NCI-H1694 (cell line): ENCODE results near the gene FOLR3.
"Not testable (repeated sequence)": the region's sequence is repeated elsewhere in the genome, so short reads cannot be mapped to it uniquely, and the experiment has no call there.

Source experiments
- DNase-seq: peaks from one replicate; lab custom pipeline; 2025; lab: John Stamatoyannopoulos, UW

The FOLR3 gene

DNA sequence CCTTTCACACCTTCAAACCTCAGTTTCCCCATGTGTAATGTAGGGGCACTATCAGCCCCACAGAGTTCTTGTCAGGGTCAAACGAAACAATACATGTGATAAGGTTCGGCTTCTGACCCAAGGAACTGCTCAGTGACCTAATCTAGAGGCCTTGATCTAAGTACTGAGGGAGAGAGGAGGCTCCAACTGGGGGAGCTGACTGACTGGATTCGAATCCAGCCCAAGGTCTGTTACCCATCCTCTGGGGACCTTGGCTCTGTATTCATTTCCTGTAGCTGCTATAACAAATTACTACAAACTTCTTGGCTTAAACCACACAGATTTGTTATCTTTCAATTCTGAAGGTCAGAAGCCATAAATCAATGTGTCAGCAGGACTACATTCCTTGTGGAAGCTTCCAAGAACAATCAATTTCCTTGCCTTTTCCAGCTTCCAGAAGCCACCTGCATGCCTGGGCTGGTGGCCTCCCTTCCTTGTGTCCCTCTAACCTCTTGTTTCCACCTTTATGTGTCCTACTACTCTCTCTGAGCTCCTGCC lies 12.3 kb upstream of the FOLR3 start:
- DNase-seq, result no peak

DNA sequence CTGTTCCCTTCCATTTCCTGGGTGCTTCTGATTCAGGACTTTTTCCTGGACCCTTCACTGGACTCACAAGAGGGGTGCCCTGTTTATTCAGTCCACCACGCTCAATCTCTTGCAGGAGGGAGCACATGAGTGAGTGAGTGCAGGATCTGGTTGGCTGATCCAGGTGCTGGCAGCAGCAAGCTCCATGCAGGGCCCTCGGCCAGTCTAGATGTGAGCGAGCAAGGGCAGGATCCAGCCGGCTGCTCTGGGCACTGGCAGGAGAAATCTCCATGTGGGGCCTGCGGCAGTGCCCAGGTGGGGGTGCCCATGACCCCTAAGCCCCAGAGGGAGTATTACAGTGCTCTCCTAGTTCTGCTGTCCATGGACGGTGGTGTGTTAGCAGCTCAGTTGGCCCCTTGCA lies 11.5 kb upstream of the FOLR3 start:
- DNase-seq, result no peak

DNA sequence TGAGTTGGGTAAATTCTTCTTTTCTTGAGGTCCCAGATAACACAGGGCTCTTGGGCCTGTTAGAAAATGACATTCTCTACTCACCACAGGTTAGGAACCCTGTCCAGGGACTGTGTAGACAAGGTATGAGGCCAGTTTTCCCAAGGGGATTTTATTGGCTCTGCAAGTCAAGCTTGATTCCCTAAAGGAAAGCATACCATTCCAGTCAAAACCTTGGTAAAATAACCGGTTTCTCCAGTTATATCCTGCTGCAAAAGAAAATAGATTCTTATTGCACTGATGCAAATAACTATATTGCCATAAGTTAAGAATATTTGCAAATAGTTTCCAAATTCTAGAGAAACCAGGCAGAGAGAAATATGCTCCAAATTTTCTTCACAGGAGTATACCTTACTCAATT lies 9.6 kb upstream of the FOLR3 start:
- no peak for DNase-seq

DNA sequence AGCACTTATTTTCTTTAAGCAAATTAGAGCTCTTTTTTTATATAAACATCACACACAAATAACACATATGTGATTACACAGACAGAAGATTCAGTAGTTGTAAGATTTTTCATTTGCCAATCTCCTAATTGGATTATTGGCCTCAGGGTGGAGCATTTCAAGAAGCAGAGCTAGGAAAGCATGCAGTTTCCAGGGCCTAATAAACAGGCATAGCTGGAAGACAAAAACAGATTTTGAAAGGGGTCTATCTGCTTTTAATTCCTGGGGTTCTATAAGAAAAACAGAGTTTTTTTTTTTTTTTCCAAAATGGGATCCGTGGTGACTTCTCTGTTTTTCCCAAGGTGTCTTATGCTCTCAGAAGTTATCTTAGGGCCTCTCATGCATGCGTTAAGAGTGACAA lies 7.6 kb upstream of the FOLR3 start:
- no peak for DNase-seq

DNA sequence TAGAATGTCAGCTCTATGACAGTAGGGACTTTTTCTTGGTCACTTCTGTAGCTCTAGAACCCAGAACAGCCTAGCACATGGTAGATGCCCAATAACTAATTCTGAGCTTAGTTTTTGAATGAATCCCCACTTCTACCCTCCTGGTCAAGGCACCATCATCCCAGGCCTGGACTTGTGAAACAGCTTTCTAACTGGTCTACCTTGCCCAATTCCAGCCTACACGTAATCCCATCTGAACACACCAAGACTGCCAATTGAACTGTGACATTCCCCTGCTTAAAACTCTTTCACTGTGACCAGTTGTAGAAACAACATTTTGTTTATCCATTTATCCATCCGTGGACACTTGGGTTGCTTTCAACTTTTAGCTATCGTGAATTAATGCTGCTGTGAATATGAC lies 6.1 kb upstream of the FOLR3 start:
- DNase-seq, result no peak

DNA sequence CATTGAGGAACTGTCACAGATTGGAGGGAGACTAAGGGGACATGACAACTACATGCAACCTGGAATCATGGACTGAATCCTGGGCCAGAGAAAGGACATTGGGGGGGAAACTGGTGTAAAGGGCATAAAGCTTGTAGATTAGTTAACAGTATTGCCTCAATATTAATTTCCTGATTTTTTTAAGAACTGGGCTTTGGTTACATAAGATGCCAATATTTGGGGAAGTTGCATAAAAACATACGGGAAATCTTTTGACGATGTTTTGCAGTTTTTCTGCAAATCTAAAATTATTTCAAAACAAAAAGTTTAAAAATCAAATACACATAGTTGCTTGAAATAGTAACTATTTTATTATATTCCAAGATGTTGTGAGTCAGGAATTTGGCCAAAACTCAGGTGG lies 2.9 kb upstream of the FOLR3 start:
- no peak for DNase-seq

DNA sequence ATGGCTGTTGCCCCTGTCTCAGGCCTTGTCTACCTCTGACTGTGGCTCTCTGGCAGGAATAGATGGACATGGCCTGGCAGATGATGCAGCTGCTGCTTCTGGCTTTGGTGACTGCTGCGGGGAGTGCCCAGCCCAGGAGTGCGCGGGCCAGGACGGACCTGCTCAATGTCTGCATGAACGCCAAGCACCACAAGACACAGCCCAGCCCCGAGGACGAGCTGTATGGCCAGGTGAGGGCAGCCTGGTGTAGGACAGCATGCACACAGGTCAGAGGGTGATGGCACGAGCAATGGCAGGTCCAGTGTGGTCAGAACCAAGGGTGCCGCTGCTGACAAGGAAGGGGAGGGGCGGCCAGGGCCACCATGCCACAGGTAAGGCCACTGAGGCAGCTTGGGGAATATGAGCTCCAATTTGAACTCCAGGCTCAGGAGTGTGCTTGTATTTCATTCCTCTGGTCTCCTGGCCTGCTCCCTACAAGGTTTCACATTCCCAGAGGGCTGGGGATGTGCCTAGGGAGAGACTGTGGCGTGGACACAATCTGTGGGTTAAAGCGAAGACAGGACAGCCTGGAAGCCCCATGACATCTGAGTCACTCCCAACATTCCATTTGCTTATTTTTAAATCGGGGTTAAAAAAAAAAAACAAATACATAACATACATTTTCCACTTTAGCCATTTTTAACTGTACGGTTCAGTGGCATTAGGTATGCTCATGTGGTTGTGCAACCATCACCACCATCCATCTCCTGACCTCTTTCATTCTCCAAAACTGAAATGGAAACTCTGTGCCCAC lies 562 bp downstream of the FOLR3 start:
- no peak for DNase-seq

DNA sequence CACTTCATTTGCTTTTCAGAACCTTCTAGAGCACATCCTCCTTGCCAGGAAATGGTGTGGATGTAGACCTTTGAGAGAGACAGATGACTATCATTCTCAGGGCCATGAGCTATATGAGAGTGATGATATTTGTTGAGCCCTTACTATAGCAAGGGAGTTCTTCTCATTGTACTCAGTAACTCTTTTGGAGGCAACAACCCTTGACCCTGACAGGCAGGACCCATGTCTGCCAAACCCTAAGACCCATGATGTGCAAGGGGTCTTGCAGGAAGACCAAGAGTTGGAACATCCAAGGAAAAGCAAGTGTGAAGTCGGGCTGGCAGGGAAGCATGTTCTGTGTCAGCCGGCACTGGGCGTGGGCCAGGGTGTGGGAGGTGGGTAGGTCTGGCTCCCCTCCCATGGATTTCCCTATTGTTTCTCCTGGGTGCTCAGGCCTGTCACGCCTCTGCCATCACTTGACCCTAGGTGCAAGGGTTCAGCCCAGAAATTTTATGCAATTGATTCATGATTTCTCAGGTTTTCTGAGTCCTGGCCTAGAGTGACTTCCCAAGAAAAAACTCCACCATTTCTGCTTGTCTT lies 1.2 kb downstream of the FOLR3 start:
- no peak for DNase-seq

DNA sequence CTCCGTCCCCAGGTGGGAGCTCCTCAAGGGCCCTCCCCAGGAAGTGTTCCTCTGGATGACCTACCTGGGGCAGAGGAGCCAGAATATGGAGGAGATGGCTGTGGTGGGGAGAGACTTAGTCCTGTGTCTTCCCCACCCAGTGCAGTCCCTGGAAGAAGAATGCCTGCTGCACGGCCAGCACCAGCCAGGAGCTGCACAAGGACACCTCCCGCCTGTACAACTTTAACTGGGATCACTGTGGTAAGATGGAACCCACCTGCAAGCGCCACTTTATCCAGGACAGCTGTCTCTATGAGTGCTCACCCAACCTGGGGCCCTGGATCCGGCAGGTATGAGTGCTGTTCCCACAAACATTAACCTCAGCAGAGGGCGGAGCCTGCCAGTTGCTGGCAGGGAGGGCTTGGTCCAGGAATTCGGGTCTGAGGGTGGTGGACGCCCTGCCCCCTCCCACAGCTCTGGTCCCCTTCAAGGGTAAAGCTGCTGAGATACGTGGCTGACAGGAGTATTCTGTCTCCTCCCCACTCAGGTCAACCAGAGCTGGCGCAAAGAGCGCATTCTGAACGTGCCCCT lies 3.4 kb downstream of the FOLR3 start:
- DNase-seq, result no peak

DNA sequence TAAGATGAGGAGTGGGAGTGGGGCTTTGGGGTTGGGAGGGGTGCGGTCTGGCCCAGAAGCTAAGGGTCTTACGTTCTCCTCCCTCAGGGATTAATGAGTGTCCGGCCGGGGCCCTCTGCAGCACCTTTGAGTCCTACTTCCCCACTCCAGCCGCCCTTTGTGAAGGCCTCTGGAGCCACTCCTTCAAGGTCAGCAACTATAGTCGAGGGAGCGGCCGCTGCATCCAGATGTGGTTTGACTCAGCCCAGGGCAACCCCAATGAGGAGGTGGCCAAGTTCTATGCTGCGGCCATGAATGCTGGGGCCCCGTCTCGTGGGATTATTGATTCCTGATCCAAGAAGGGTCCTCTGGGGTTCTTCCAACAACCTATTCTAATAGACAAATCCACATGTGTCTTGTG lies 4.0 kb downstream of the FOLR3 start:
- no peak for DNase-seq

DNA sequence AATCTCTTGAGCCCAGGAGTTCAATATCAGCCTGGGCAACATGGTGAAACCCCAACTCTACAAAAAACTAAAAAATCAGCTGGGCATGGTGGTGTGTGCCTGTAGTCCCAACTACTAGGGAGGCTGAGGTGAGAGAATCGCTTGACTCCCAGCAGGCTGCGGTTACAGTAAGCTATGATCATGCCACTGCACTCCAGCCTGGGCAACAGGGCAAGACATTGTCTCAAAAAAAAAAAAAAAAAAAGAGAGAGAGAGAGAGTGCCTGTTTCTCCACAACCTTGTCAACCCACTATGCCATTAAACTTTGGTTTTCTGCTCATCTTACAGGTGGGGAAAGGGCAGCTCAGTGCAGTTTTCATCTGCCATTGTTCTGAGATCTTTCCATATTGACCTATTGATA lies 5.1 kb downstream of the FOLR3 start:
- DNase-seq, result no peak

DNA sequence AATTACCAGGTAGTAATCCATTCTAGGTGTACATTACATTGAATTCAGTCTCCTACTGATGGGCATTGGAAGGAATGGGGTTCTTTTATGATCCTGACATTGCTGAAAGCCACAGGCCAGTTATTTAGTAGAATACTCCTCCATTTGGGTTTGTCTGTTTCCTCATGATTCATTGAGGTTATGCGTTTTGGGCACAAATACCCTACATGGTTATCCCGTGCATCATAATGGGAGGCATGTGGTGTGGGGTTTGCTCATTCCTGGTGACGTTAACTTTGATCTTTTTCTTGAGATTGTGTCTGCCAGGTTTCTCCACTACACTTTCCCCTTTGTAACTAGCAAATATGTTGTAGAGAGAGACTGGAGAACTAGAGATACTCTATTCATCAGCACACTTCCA lies 5.5 kb downstream of the FOLR3 start:
- no peak for DNase-seq

DNA sequence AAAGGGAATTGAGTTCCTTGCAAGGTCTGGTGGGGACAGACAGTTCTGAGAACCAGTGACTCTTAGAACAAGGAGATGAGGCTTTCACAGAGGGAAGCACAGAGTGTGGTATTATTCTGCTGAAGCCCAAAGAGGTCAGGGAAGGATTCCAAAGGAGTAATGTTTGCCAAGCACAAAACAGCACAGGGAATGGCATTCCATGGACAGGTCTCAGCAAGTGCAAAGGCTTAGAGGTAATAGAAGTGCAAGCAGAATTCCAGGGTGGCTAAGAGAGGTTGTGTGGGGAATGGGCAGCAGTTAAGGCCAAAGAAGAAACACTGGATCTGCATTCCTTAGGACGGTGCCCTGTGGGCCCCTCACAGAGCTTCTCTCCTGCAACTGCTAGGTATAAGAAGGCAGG lies 6.6 kb downstream of the FOLR3 start:
- DNase-seq, result not testable (repeated sequence)

DNA sequence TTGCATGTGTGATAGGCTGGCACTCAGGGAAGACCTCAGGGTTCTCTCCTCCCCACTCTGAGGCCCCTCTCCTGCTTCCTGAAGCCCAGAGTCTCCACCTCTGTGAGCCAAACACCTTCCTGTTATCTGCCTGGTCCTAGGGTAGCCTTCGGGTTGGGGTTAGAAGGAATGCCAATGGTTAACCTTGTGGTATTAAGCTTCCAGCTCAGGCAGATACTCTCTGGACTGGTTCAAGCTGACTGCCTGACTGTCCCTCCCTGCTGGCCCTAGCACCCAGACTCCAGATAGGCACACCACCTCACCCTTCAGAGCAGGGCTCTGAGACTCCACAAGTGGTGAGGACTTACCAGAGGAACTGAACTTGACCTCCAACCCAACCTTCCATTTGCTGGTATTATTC lies 7.0 kb downstream of the FOLR3 start:
- not testable (repeated sequence) for DNase-seq

DNA sequence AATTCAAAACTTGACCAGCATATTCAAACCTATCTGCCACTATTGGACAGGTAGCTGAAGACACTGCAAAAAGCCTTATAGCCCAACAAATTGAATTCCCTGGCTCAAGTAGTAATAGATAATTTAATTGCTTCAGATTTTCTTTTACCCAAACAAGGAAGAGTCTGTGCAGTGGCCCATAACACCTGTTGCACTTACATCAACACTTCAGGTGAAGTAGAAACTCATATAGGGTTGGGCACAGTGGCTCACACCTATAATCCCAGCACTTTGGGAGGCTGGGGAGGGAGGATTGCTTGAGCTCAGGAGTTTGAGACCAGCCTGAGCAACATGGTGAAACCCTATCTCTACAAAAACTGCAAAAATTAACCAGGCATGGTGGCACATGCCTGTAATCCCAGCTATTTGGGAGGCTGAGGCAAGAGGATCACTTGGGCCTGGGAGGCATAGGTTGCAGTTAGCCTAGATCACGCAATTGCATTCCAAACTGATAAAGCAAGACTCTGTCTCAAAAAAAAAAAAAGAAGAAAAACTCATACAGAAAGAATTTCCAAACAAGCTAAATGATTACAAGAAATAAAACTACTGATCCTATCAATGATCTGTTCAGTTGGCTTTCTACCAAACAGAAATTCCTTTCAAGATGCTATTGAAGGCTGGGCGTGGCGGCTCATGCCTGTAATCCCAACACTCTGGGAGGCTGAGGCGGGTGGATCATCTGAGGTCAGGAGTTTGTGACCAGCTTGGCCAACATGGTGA lies 9.5 kb downstream of the FOLR3 start:
- DNase-seq, result no peak

DNA sequence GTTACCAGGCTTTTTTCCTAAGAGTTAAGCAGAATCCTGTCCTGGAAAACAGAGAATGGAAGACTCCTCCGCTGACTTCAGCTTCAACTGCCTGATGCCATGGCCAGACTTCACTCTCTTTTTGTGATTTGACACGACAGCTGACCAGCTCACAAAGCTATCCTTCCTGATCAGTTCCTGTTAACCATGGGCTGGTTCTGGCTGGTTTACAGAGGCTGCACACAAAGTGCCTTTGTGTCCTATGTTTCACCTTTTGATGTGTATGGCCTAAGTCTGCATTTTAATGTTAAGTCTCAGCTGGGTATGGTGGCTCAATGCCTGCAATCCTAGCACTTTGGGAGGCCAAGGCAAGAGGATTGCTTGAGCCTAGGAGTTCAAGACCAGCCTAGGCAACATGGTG lies 11.1 kb downstream of the FOLR3 start:
- DNase-seq, result no peak

DNA sequence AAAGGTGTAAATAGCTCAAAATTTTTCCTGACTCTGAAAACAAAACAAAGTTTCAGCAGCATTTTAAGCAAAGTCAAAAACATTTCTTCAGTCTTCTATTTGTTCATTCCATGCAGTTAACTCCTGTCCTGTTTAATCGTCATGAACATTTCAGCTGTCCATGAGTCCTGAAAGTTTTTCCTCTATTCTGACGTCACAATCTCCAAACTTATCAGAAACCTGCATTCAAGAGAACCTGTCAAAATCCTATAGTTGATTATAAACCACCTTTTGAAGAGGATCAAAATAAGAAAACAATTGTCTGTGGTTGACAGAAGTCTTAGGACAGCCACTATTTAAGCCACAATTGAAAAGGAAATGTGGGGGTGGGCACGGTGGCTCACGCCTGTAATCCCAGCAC lies 15.4 kb downstream of the FOLR3 start:
- no peak for DNase-seq

DNA sequence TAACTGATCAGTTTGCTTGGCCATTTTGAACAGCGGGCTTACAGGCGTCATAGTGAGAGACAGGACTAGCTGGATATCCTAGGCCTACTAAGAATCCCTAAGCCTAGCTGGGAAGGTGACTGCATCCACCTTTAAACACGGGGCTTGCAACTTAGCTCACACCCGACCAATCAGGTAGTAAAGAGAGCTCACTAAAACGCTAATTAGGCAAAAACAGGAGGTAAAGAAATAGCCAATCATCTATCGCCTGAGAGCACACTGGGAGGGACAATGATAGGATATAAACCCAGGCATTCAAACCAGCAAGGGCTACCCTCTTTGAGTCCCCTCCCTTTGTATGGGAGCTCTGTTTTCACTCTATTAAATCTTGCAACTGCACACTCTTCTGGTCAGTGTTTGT lies 18.3 kb downstream of the FOLR3 start:
- DNase-seq, result not testable (repeated sequence)

DNA sequence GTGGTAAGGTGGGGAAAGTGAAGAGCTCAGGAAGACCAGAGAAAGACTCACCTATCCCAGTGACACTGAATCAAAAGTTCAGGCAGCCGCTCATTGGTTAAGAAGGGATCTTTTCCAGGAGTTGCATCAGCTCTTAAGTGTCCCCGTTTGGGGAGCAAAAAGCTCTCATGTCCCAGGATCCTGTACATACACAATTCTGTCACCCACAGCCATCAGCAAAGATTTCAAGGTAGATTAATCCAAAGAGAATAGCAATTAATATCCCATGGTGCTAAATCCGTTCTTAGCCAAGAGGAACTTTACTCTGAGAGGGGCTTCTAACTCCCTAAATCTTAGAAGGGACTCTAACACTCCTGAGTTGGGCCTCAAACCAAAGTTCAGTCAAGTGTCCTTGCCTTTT lies 19.3 kb downstream of the FOLR3 start:
- DNase-seq, result no peak

DNA sequence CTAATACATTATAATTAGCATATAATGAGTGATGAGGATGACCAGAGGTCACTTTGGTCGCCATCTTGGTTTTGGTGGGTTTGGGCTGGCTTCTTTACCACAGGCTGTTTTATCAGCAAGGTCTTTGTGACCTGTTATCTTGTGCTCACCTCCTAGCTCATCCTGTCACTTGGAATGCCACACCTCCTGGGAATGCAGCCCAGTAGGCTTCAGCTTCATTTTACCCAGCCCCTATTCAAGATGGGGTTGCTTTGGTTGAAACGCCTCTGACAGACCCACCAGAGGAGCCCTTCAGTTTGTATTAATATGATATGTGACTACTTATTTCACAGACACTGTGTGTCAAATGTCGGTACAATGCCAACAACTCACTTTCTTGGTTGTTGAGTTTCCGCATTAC lies 20.2 kb downstream of the FOLR3 start:
- no peak for DNase-seq

DNA sequence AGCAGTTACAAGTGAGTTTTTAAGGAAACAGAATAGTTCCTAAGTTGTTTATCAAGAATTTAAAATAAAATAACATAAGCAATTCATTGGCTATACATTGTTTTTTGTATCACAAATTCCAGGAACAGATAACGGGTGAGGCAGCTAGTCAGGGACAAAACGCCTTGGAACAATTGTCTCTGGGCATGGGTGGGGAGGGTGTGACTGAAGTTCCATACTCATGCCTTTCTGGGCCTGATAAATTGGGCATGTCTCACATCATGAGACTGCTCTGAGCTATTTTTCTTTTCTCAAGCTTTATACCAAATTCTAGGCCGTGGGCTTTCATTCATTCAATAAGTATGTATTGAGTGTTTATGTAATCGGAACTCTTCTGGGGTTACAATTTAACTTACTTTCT lies 21.6 kb downstream of the FOLR3 start:
- DNase-seq, result no peak

DNA sequence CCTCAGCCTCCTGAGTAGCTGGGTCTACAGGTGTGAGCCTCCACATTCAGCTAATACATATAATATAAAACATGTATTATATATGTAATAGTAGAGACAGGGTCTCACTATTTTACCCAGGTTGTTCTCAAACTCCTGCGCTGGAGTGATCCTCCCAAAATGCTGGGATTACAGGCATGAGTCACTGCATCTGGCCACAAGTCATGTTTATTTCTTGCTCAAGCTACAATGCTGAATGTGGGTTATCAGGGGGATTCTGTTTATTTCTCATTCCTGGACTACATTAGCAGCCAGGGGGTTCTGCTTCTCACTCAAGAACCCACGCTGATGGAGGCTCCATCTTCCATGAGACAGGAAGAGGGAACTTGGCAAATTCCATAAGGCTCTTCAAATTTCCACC lies 24.8 kb downstream of the FOLR3 start:
- no peak for DNase-seq
